Iris pigment epithelial cell (primary cell): ENCODE data around the gene SLC6A2.
"Not testable (repeated sequence)": the region's sequence is repeated elsewhere in the genome, so short reads cannot be mapped to it uniquely, and the experiment has no call there.

Experiments
- DNase-seq: peaks from one replicate; pipeline ENCODE4 v3.0.0-alpha.2; 2011; ENCODE audit warnings: low read depth

SLC6A2 gene

GRCh38 chr16:55655897-55656681 is at the start of gene SLC6A2:
SLC6A2 (plus strand) TSS chr16:55655988; CDS start chr16:55656695, 707 bp downstream.
- no peak for DNase-seq

GRCh38 chr16:55613613-55614335 is 42.0 kb upstream of the SLC6A2 start:
- DNase-seq, result no peak

GRCh38 chr16:55615071-55615470 is 40.7 kb upstream of the SLC6A2 start:
- no peak for DNase-seq

- not testable (repeated sequence) for DNase-seq
Measured at GRCh38 chr16:55615670-55616069, 40.1 kb upstream of the SLC6A2 start.

- DNase-seq, result no peak
Measured at GRCh38 chr16:55621771-55622170, 34.0 kb upstream of the SLC6A2 start.

- DNase-seq, result no peak
Measured at GRCh38 chr16:55622272-55622671, 33.5 kb upstream of the SLC6A2 start.

- no peak for DNase-seq
Measured at GRCh38 chr16:55622930-55623561, 32.7 kb upstream of the SLC6A2 start.

- no peak for DNase-seq
Measured at GRCh38 chr16:55623640-55624039, 32.1 kb upstream of the SLC6A2 start.

- DNase-seq, result no peak
Measured at GRCh38 chr16:55624696-55625095, 31.1 kb upstream of the SLC6A2 start.

GRCh38 chr16:55625843-55626242 is 29.9 kb upstream of the SLC6A2 start:
- DNase-seq, result no peak

- DNase-seq, result no peak
Measured at GRCh38 chr16:55628306-55628968, 27.4 kb upstream of the SLC6A2 start.

GRCh38 chr16:55630774-55631173 is 25.0 kb upstream of the SLC6A2 start:
- DNase-seq, result no peak

- no peak for DNase-seq
Measured at GRCh38 chr16:55632259-55632658, 23.5 kb upstream of the SLC6A2 start.

GRCh38 chr16:55634193-55634592 is 21.6 kb upstream of the SLC6A2 start:
- DNase-seq, result no peak

- DNase-seq, result no peak
Measured at GRCh38 chr16:55638256-55638655, 17.5 kb upstream of the SLC6A2 start.

GRCh38 chr16:55640701-55641327 is 15.0 kb upstream of the SLC6A2 start:
- no peak for DNase-seq

- DNase-seq, result no peak
Measured at GRCh38 chr16:55641430-55642056, 14.2 kb upstream of the SLC6A2 start.

GRCh38 chr16:55642611-55643010 is 13.2 kb upstream of the SLC6A2 start:
- DNase-seq, result no peak

- DNase-seq, result no peak
Measured at GRCh38 chr16:55643161-55643970, 12.4 kb upstream of the SLC6A2 start.

- no peak for DNase-seq
Measured at GRCh38 chr16:55645986-55646385, 9.8 kb upstream of the SLC6A2 start.

- DNase-seq, result no peak
Measured at GRCh38 chr16:55647343-55647742, 8.4 kb upstream of the SLC6A2 start.
